ENCODE data around the gene SLC30A5.
"Not testable (repeated sequence)": the region's sequence is repeated elsewhere in the genome, so short reads cannot be mapped to it uniquely, and the experiment has no call there.

Gene SLC30A5

GRCh38 chr5:69093771-69094482, at the start of gene SLC30A5:
SLC30A5 (plus strand) TSS chr5:69094014; CDS start chr5:69094256, 242 bp downstream.
- peak within 1 kb of the TSS; percentile 88 for H3K4me3 Mint-ChIP-seq

GRCh38 chr5:69045213-69045612, 48.6 kb upstream of the SLC30A5 start:
- not testable (repeated sequence) for H3K9me3 Mint-ChIP-seq; H3K27me3 Mint-ChIP-seq (ENCODE audit: low read depth); H3K4me3 Mint-ChIP-seq; H3K27ac Mint-ChIP-seq; H3K36me3 Mint-ChIP-seq (ENCODE audit: low read depth); H3K4me1 Mint-ChIP-seq (ENCODE audit: low read depth)

More at GRCh38 chr5:69093771-69094482, at the start of gene SLC30A5:
- H3K27ac Mint-ChIP-seq = peak within 1 kb of the TSS; percentile 92
- peaks cover 9% of the 10 kb centered on the region for H3K36me3 Mint-ChIP-seq (ENCODE audit: low read depth)
- H3K27me3 Mint-ChIP-seq (ENCODE audit: low read depth) = no peaks in the 10 kb centered on the region
- no peaks in the 10 kb centered on the region for H3K9me3 Mint-ChIP-seq
- H3K4me1 Mint-ChIP-seq (ENCODE audit: low read depth) = peaks cover 27% of the 10 kb centered on the region

- Mint-ChIP-seq H3K27ac (no peak overlapping the region), H3K9me3 (no peaks in the 10 kb centered on the region), H3K4me3 (no peak overlapping the region), H3K4me1 (ENCODE audit: low read depth) (peaks cover 9% of the 10 kb centered on the region), H3K27me3 (ENCODE audit: low read depth) (no peaks in the 10 kb centered on the region), H3K36me3 (ENCODE audit: low read depth) (no peaks in the 10 kb centered on the region)
These were observed 47.3 kb upstream of the SLC30A5 start for GRCh38 chr5:69046375-69046957.

GRCh38 chr5:69048230-69048629, 45.6 kb upstream of the SLC30A5 start:
- Mint-ChIP-seq H3K27ac (no peak overlapping the region), H3K4me1 (ENCODE audit: low read depth) (peaks cover 6% of the 10 kb centered on the region), H3K9me3 (no peaks in the 10 kb centered on the region), H3K27me3 (ENCODE audit: low read depth) (no peaks in the 10 kb centered on the region), H3K36me3 (ENCODE audit: low read depth) (no peaks in the 10 kb centered on the region), H3K4me3 (no peak overlapping the region)

- H3K27me3 Mint-ChIP-seq (ENCODE audit: low read depth) = no peaks in the 10 kb centered on the region
- no peaks in the 10 kb centered on the region for H3K36me3 Mint-ChIP-seq (ENCODE audit: low read depth)
- no peaks in the 10 kb centered on the region for H3K9me3 Mint-ChIP-seq
- H3K27ac Mint-ChIP-seq = no peak overlapping the region
- peaks cover 2% of the 10 kb centered on the region for H3K4me1 Mint-ChIP-seq (ENCODE audit: low read depth)
- H3K4me3 Mint-ChIP-seq = no peak overlapping the region
These were observed 44.7 kb upstream of the SLC30A5 start for GRCh38 chr5:69049151-69049550.

GRCh38 chr5:69049796-69050195, 44.0 kb upstream of the SLC30A5 start:
- no peaks in the 10 kb centered on the region for H3K27me3 Mint-ChIP-seq (ENCODE audit: low read depth)
- no peaks in the 10 kb centered on the region for H3K9me3 Mint-ChIP-seq
- H3K36me3 Mint-ChIP-seq (ENCODE audit: low read depth) = no peaks in the 10 kb centered on the region
- H3K4me3 Mint-ChIP-seq = no peak overlapping the region
- H3K27ac Mint-ChIP-seq = no peak overlapping the region
- H3K4me1 Mint-ChIP-seq (ENCODE audit: low read depth) = peaks cover 2% of the 10 kb centered on the region

- H3K36me3 Mint-ChIP-seq (ENCODE audit: low read depth) = no peaks in the 10 kb centered on the region
These were observed 43.6 kb upstream of the SLC30A5 start for GRCh38 chr5:69050214-69050613.

GRCh38 chr5:69052181-69052580, 41.6 kb upstream of the SLC30A5 start:
- Mint-ChIP-seq H3K36me3 (ENCODE audit: low read depth) (no peaks in the 10 kb centered on the region), H3K9me3 (no peaks in the 10 kb centered on the region), H3K27ac (no peak overlapping the region), H3K4me3 (no peak overlapping the region), H3K27me3 (ENCODE audit: low read depth) (no peaks in the 10 kb centered on the region), H3K4me1 (ENCODE audit: low read depth) (no peaks in the 10 kb centered on the region)

More at GRCh38 chr5:69050214-69050613, 43.6 kb upstream of the SLC30A5 start:
- peaks cover 2% of the 10 kb centered on the region for H3K4me1 Mint-ChIP-seq (ENCODE audit: low read depth)
- no peaks in the 10 kb centered on the region for H3K9me3 Mint-ChIP-seq
- H3K27me3 Mint-ChIP-seq (ENCODE audit: low read depth) = no peaks in the 10 kb centered on the region
- no peak overlapping the region for H3K27ac Mint-ChIP-seq
- no peak overlapping the region for H3K4me3 Mint-ChIP-seq

- Mint-ChIP-seq H3K9me3 (no peaks in the 10 kb centered on the region), H3K27ac (no peak overlapping the region), H3K27me3 (ENCODE audit: low read depth) (no peaks in the 10 kb centered on the region)
These were observed 18.9 kb upstream of the SLC30A5 start for GRCh38 chr5:69074664-69075521.

GRCh38 chr5:69075522-69076179, 18.2 kb upstream of the SLC30A5 start:
- no peaks in the 10 kb centered on the region for H3K9me3 Mint-ChIP-seq
- H3K4me3 Mint-ChIP-seq = no peak overlapping the region
- H3K4me1 Mint-ChIP-seq (ENCODE audit: low read depth) = peaks cover 3% of the 10 kb centered on the region
- no peak overlapping the region for H3K27ac Mint-ChIP-seq
- H3K27me3 Mint-ChIP-seq (ENCODE audit: low read depth) = no peaks in the 10 kb centered on the region
- no peaks in the 10 kb centered on the region for H3K36me3 Mint-ChIP-seq (ENCODE audit: low read depth)

More at GRCh38 chr5:69074664-69075521, 18.9 kb upstream of the SLC30A5 start:
- Mint-ChIP-seq H3K4me1 (ENCODE audit: low read depth) (peaks cover 3% of the 10 kb centered on the region), H3K36me3 (ENCODE audit: low read depth) (no peaks in the 10 kb centered on the region), H3K4me3 (no peak overlapping the region)

- Mint-ChIP-seq H3K36me3 (ENCODE audit: low read depth) (no peaks in the 10 kb centered on the region), H3K4me3 (no peak overlapping the region), H3K4me1 (ENCODE audit: low read depth) (peaks cover 8% of the 10 kb centered on the region), H3K27me3 (ENCODE audit: low read depth) (no peaks in the 10 kb centered on the region), H3K27ac (no peak overlapping the region), H3K9me3 (no peaks in the 10 kb centered on the region)
These were observed 14.8 kb upstream of the SLC30A5 start for GRCh38 chr5:69078921-69079540.

GRCh38 chr5:69079556-69079955, 14.3 kb upstream of the SLC30A5 start:
- H3K27me3 Mint-ChIP-seq (ENCODE audit: low read depth) = no peaks in the 10 kb centered on the region
- H3K36me3 Mint-ChIP-seq (ENCODE audit: low read depth) = no peaks in the 10 kb centered on the region
- H3K4me3 Mint-ChIP-seq = no peak overlapping the region
- peaks cover 11% of the 10 kb centered on the region for H3K4me1 Mint-ChIP-seq (ENCODE audit: low read depth)
- H3K9me3 Mint-ChIP-seq = no peaks in the 10 kb centered on the region
- no peak overlapping the region for H3K27ac Mint-ChIP-seq

- Mint-ChIP-seq H3K9me3 (no peaks in the 10 kb centered on the region), H3K4me1 (ENCODE audit: low read depth) (peaks cover 16% of the 10 kb centered on the region), H3K4me3 (no peak overlapping the region), H3K36me3 (ENCODE audit: low read depth) (no peaks in the 10 kb centered on the region), H3K27ac (no peak overlapping the region), H3K27me3 (ENCODE audit: low read depth) (no peaks in the 10 kb centered on the region)
These were observed 10.4 kb upstream of the SLC30A5 start for GRCh38 chr5:69083412-69083811.

- H3K27ac Mint-ChIP-seq = no peak overlapping the region
- H3K27me3 Mint-ChIP-seq (ENCODE audit: low read depth) = no peaks in the 10 kb centered on the region
- H3K36me3 Mint-ChIP-seq (ENCODE audit: low read depth) = no peaks in the 10 kb centered on the region
- H3K9me3 Mint-ChIP-seq = no peaks in the 10 kb centered on the region
- H3K4me1 Mint-ChIP-seq (ENCODE audit: low read depth) = peaks cover 14% of the 10 kb centered on the region
- no peak overlapping the region for H3K4me3 Mint-ChIP-seq
These were observed 9.6 kb upstream of the SLC30A5 start for GRCh38 chr5:69084195-69084594.
